HepG2 (cell line): Measurements from ENCODE around the gene TIMM17A. TPM values are rescaled to one million over a fixed set of nuclear protein-coding genes. Genes with fewer than 3 reads are reported as not detected.

Experiments
- ATAC-seq: fragments of 200-7000 bp; cut with Tn5 transposase; 3 replicates; pipeline ENCODE4 v1.9.1; 2020; ENCODE audit warnings: mild to moderate bottlenecking, moderate library complexity
- BruUV-seq: library from RNA; stranded (reverse); fragments of 400-500 nt; replicated peaks from 2 replicates; lab custom pipeline; 2021; lab: Mats Ljungman, UMichigan
- CTCF ChIA-PET: fragments of 300-600 bp; formaldehyde crosslinking; extraction: SDS; loops from one replicate; lab custom pipeline; 2021; ENCODE audit warnings: low total read pairs, inconsistent platforms, low intra/inter-chr PET ratio; lab: Yijun Ruan, JAX
- POLR2A ChIA-PET: fragments of 350-600 bp; sonication (Branson Sonifier 250); formaldehyde crosslinking; loops from one replicate; lab custom pipeline; 2020; ENCODE audit warnings: antibody characterized with exemption, inconsistent platforms; lab: Yijun Ruan, JAX
- DNase-seq: peaks from one replicate; pipeline ENCODE4 v3.0.0-alpha.2; 2015; ENCODE audit warnings: low spot score
- FAIRE-seq: peaks from 3 replicates; lab custom pipeline; 2011; peaks lifted over from hg19 to GRCh38; lab: Jason Lieb, UNC
- H2AFZ ChIP-seq: one replicate; pipeline ENCODE4 v1.6.1; 2011; ENCODE audit warnings: low read length, inconsistent platforms
- H3K27ac ChIP-seq: fragments of 300-600 bp; 3 replicates; pipeline ENCODE4 v1.8.0; 2011; ENCODE audit warnings: mixed run types, mild to moderate bottlenecking, mixed read lengths, low read length, inconsistent platforms; ENCODE audit not compliant: insufficient read depth; ENCODE audit errors: extremely low read length
- H3K27me3 ChIP-seq, 2 experiments: fragments of 200-600 bp in 1 of 2; 2 replicates in 1 of 2; 3 replicates in 1 of 2; pipeline versions ENCODE4 v1.6.0 to v1.8.0; 2011; ENCODE audit warnings: low read length in 2 of 2, mild to moderate bottlenecking in 2 of 2, moderate library complexity in 2 of 2, inconsistent platforms in 1 of 2; ENCODE audit not compliant: insufficient read depth in 2 of 2, control insufficient read depth in 1 of 2
- H3K36me3 ChIP-seq, 2 experiments: fragments of 200-600 bp in 1 of 2; replicated peaks in 1 of 2; 2 replicates in 1 of 2; 3 replicates in 1 of 2; pipeline versions ENCODE4 v1.5.1 to v1.8.0; 2011; ENCODE audit warnings: low read length in 2 of 2, inconsistent platforms in 1 of 2; ENCODE audit not compliant: insufficient read depth in 2 of 2, control insufficient read depth in 1 of 2
- H3K4me1 ChIP-seq: 2 replicates; pipeline ENCODE4 v1.5.1; 2012; ENCODE audit warnings: low read length, inconsistent platforms; ENCODE audit not compliant: insufficient read depth
- H3K4me2 ChIP-seq: 2 replicates; pipeline ENCODE4 v1.6.0; 2011; ENCODE audit warnings: low read depth, low read length, inconsistent platforms
- H3K4me3 ChIP-seq, 3 experiments: fragments of 200-600 bp in 1 of 3; sonication (generic), shearing (Covaris generic) in 1 of 3; replicated peaks in 1 of 3; 2 replicates each; pipeline ENCODE4 v1.5.1; 2011 to 2016; ENCODE audit warnings: low read length in 3 of 3, inconsistent platforms in 2 of 3, low read depth in 2 of 3, mild to moderate bottlenecking in 2 of 3, control low read depth in 1 of 3, mixed read lengths in 1 of 3; ENCODE audit not compliant: insufficient read depth in 1 of 3
- H3K79me2 ChIP-seq: one replicate; pipeline ENCODE4 v1.6.1; 2011; ENCODE audit warnings: low read length, inconsistent platforms; ENCODE audit not compliant: insufficient read depth
- H3K9ac ChIP-seq: 2 replicates; pipeline ENCODE4 v1.6.0; 2011; ENCODE audit warnings: mild to moderate bottlenecking, low read depth, low read length, inconsistent platforms; ENCODE audit not compliant: insufficient read depth
- H3K9me3 ChIP-seq: 2 replicates; pipeline ENCODE4 v1.5.1; 2012; ENCODE audit warnings: mild to moderate bottlenecking, low read length
- H4K20me1 ChIP-seq: 2 replicates; pipeline ENCODE4 v1.6.0; 2011; ENCODE audit warnings: inconsistent platforms, mild to moderate bottlenecking, low read length, moderate library complexity; ENCODE audit not compliant: insufficient read depth
- ARID4A ChIP-seq: sonication (generic); formaldehyde crosslinking; IDR thresholded peaks from 2 replicates; pipeline ENCODE4 v1.5.0; 2020; ENCODE audit warnings: mild to moderate bottlenecking, missing genetic modification reagents, borderline replicate concordance
- CTCF ChIP-seq: sonication (generic); formaldehyde crosslinking; IDR thresholded peaks from 2 replicates; pipeline ENCODE4 v1.5.0; 2020; ENCODE audit warnings: mild to moderate bottlenecking, missing genetic modification reagents, moderate library complexity
- NAIF1 ChIP-seq: sonication (generic); formaldehyde crosslinking; IDR thresholded peaks from 2 replicates; pipeline ENCODE4 v1.5.0; 2020; ENCODE audit warnings: mild to moderate bottlenecking, missing genetic modification reagents, borderline replicate concordance
- SALL2 ChIP-seq: sonication (generic); formaldehyde crosslinking; IDR thresholded peaks from 2 replicates; pipeline ENCODE4 v1.8.1; 2023; ENCODE audit warnings: mild to moderate bottlenecking, missing genetic modification reagents, inconsistent platforms
- THRA ChIP-seq: sonication (generic); formaldehyde crosslinking; IDR thresholded peaks from 2 replicates; pipeline ENCODE4 v1.4.0; 2020; ENCODE audit warnings: missing genetic modification reagents, borderline replicate concordance
- ZNF776 ChIP-seq: sonication (generic); formaldehyde crosslinking; IDR thresholded peaks from 2 replicates; pipeline ENCODE4 v1.4.0; 2020; ENCODE audit warnings: mild to moderate bottlenecking, missing genetic modification reagents
- WGBS: methylation state at CpG from one replicate; pipeline ENCODE4 v1.1.6; 2017; ENCODE audit warnings: low lambda C conversion rate; 5-methylcytosine and 5-hydroxymethylcytosine counted together
- in situ Hi-C: cut with HindIII; loops from 2 replicates; pipeline ENCODE4 v1.10.0; 2017; ENCODE audit warnings: low pct_unique_long_range_greater_than_20kb; ENCODE audit not compliant: extremely low pct_ligation_motif_present
- intact Hi-C: fragments of 100-400 bp; cut with micrococcal nuclease; formaldehyde crosslinking; loops from one replicate; pipeline ENCODE4 v1.10.0; 2022; ENCODE audit not compliant: unreplicated experiment
- polyA plus RNA-seq, 8 experiments: library from polyadenylated mRNA; depleted of rRNA in 3 of 8; stranded (reverse) in 7 of 8; unstranded in 1 of 8; fragments of >200 nt; fragmentation: Illumina TruSeq in 4 of 8; extraction: Trizol in 4 of 8; gene quantifications; 2 replicates each; pipeline versions ENCODE4 v1.2.1 to v1.2.3, GENCODE V29; 2011 to 2016; ENCODE audit warnings: low read depth in 4 of 8, missing spikeins in 1 of 8, mixed read lengths in 1 of 8; ENCODE audit not compliant: insufficient read depth in 1 of 8
- total RNA-seq, 5 experiments: library from RNA; depleted of rRNA; stranded (reverse); fragments of >200 nt; fragmentation: Illumina TruSeq; extraction: Trizol; gene quantifications; 2 replicates each; pipeline ENCODE4 v1.2.3, GENCODE V29; 2016; ENCODE audit warnings: low read depth in 1 of 5

TIMM17A gene
- total and polyA plus RNA-seq, 2 of the 13 experiments (the other 11 are each of a cell fraction or from before 2014, with no cell fraction given), result 50.8 to 97.8 TPM

- no peak for ATAC-seq
- no peak overlapping the region for H2AFZ ChIP-seq
- CTCF ChIA-PET, result no interaction called here
Measured at GRCh38 chr1:201928266-201928665, 27.0 kb upstream of the TIMM17A start.

More at GRCh38 chr1:201928266-201928665, 27.0 kb upstream of the TIMM17A start:
- no peak for FAIRE-seq
- Histone ChIP-seq H3K9ac (no peak overlapping the region), H3K4me3 (no peak overlapping the region), H3K4me1 (peaks cover 7% of the 10 kb centered on the region; the same call in 1 of the 2 replicates), H3K27me3 (no peaks in the 10 kb centered on the region; a peak in 1 of 5 replicates), H3K27ac (no peak overlapping the region), H3K4me2 (no peak overlapping the region), H3K9me3 (no peaks in the 10 kb centered on the region), H3K36me3 (no peaks in the 10 kb centered on the region), H3K79me2 (no peaks in the 10 kb centered on the region), H4K20me1 (no peaks in the 10 kb centered on the region)
- WGBS, result 63% methylated on average over 3 of the region's 3 CpGs
- TF ChIP-seq CTCF (CRISPR knock-in tag) (no peak), SALL2 (CRISPR knock-in tag) (no peak), NAIF1 (CRISPR knock-in tag) (no peak), ZNF776 (CRISPR knock-in tag) (no peak), ARID4A (CRISPR knock-in tag) (no peak), THRA (CRISPR knock-in tag) (no peak)
- POLR2A ChIA-PET, result no interaction called here
- intact Hi-C loops (no loop called here), in situ Hi-C loops (no loop called here)
- no TSS peak for BruUV-seq
- no peak for DNase-seq
